Mesodermal cell (in vitro differentiated cells): ENCODE data around the gene TMEM135. TPM values are rescaled to one million over a fixed set of nuclear protein-coding genes. Genes with fewer than 3 reads are reported as not detected.
"Not testable (repeated sequence)": the region's sequence is repeated elsewhere in the genome, so short reads cannot be mapped to it uniquely, and the experiment has no call there.

ENCODE experiments used
- H3K27ac ChIP-seq: 2 replicates; pipeline ENCODE4 v1.7.0; 2013; ENCODE audit warnings: mild to moderate bottlenecking, low read depth, low read length, moderate library complexity; ENCODE audit not compliant: severe bottlenecking
- H3K36me3 ChIP-seq: 2 replicates; pipeline ENCODE4 v1.7.1; 2013; ENCODE audit warnings: mild to moderate bottlenecking, low read length, moderate library complexity; ENCODE audit not compliant: control insufficient read depth, insufficient read depth
- H3K4me1 ChIP-seq: one replicate; pipeline ENCODE4 v1.7.1; 2013; ENCODE audit warnings: mild to moderate bottlenecking, low read length; ENCODE audit not compliant: insufficient read depth, control insufficient read depth, poor library complexity, severe bottlenecking
- H3K4me3 ChIP-seq: 2 replicates; pipeline ENCODE4 v1.7.0; 2013; ENCODE audit warnings: low read length, control low read depth, mild to moderate bottlenecking; ENCODE audit not compliant: insufficient read depth, poor library complexity, severe bottlenecking; ENCODE audit errors: extremely low read depth
- H3K9me3 ChIP-seq: 2 replicates; pipeline ENCODE4 v1.7.1; 2013; ENCODE audit warnings: mild to moderate bottlenecking, low read length, moderate library complexity; ENCODE audit not compliant: control insufficient read depth
- WGBS, 2 experiments: methylation state at CpG; one replicate each; pipeline ENCODE4 v1.1.5; 2013; ENCODE audit warnings: missing lambda C conversion rate in 2 of 2; ENCODE audit not compliant: insufficient coverage in 2 of 2; 5-methylcytosine and 5-hydroxymethylcytosine counted together
- polyA plus RNA-seq, 2 experiments: library from polyadenylated mRNA; stranded (reverse); fragments of 50-300 nt; gene quantifications; one replicate each; pipeline ENCODE4 v1.2.3, GENCODE V29; 2013

The TMEM135 gene
- 49.2 TPM for polyA plus RNA-seq (2013, experiment 1 of 2)
- polyA plus RNA-seq (2013, experiment 2 of 2) = 58.8 TPM

DNA sequence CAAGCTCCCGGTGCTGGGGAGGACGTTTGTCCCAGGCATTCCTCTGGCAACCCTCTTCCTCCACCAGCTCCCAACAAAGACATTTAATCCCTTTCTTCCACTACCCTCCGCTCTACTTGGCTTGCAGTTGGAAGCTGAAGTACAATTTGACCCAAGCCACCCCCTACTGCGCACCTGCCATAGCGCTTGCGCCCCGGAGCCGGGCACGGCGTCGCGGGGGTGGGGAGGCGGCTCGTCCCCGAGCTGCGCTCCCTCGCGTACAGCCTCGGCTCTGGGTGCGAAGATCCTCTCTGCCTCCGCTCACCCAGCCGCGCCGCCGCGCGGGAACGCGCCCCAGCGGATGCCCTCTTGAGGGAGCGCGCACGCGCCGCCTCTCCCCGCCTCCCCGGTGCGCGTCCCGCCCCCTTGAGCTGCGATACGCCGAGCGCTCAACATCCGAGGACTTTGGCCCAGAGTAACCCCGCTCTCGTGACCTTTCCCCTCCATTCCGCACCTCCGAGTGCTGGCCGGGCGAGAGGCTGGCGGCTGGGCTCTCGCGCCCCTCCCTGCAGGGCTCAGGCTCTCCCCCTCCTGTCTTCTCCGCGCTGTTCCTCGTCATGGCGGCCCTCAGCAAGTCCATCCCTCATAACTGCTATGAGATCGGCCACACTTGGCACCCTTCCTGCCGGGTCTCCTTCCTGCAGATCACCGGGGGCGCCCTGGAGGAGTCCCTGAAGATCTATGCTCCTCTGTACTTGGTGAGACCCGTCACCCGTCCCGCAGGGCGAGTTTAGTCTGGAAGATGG is at the start of gene TMEM135:
Gene TMEM135 (plus strand): TSS at position 485 of the 785 bp plus-strand sequence. CDS start 112 bp downstream, at position 597.
- Histone ChIP-seq H3K9me3 (no peaks in the 10 kb centered on the region), H3K4me1 (peaks cover 8% of the 10 kb centered on the region), H3K36me3 (peaks cover 20% of the 10 kb centered on the region), H3K27ac (peak within 1 kb of the TSS; percentile 91), H3K4me3 (peak within 1 kb of the TSS; percentile 98)
- WGBS, 2 experiments = 0% methylated on average over 47 to 58 of the region's 66 CpGs

DNA sequence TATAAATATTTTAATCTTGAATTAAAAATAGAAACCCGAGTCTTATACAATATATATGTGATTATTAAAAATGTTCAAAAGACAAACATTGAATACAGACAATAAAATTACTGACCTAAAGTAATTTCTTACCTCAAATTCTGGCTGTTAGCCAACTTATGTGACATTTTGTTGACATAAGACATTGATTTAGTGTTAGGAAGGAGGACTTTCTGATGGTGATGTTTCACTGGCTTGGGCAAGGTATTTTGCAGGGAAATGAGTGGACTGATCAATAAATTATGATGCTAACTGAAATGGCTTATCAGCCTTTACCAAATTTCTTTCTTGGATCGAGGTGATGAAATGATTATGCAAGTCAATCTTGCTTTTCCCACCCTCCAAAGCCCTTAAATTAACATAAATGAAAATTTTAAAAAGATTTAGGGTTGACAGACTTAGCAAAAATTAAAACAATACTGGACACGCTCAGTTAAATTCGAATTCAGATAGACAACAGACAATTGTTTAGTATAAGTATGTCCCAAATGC is 49.3 kb upstream of the TMEM135 start:
- H3K4me3 ChIP-seq = no peak overlapping the region
- whole genome bisulfite sequencing, 2 experiments = no CpG with 5 or more reads among the region's 4 CpGs
- H3K27ac ChIP-seq = no peak overlapping the region
- peaks cover 35% of the 10 kb centered on the region for H3K4me1 ChIP-seq
- H3K9me3 ChIP-seq = no peaks in the 10 kb centered on the region
- H3K36me3 ChIP-seq = no peaks in the 10 kb centered on the region

DNA sequence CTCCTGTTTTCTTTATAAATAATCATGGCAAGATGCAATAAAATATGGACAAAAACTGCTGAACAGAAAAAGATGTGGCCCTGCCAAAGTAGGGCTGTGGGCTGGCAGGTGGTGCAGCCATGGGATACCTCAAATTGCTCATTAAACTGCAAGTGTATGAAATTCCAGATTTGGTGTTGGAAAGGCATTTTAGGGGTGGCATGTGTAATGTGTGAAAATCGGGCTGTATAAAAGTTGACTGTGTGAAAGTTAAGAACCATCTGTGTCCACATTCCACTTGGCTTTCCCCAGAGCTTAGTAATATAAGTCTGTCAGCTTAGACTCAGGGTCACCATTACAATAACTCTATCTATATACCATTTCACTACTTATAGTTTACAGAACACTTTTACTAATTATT is 47.7 kb upstream of the TMEM135 start:
- no peaks in the 10 kb centered on the region for H3K36me3 ChIP-seq
- no peaks in the 10 kb centered on the region for H3K9me3 ChIP-seq
- peak overlapping the region; percentile 80 for H3K27ac ChIP-seq
- peaks cover 37% of the 10 kb centered on the region for H3K4me1 ChIP-seq
- no CpG with 5 or more reads among the region's 1 CpG for WGBS, 2 experiments
- H3K4me3 ChIP-seq = no peak overlapping the region

DNA sequence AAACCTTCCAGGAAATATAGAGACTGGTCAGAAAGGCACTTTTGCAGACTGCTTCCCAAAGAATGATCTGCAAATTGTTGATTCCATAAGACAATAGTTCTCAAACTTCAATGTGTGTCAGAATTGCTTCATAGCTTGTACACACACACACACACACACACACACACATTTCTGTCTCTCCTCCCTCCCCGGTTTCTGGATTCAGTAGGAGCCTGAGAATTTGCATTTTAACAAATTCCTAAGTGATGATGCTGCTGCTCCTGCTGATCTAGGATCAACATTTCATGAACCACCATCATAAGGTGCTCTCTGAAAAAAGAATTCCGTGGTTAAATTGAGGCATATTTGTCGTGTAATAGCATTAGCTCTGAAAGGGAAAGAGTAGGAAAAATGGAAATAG is 47.2 kb upstream of the TMEM135 start:
- no peaks in the 10 kb centered on the region for H3K9me3 ChIP-seq
- peaks cover 37% of the 10 kb centered on the region for H3K4me1 ChIP-seq
- H3K4me3 ChIP-seq = no peak overlapping the region
- WGBS, 2 experiments = 0% methylated on average over 2 of the region's 3 CpGs; no CpG with 5 or more reads in 1 of the 2 experiments
- H3K27ac ChIP-seq = peak overlapping the region; percentile 80
- H3K36me3 ChIP-seq = no peaks in the 10 kb centered on the region

DNA sequence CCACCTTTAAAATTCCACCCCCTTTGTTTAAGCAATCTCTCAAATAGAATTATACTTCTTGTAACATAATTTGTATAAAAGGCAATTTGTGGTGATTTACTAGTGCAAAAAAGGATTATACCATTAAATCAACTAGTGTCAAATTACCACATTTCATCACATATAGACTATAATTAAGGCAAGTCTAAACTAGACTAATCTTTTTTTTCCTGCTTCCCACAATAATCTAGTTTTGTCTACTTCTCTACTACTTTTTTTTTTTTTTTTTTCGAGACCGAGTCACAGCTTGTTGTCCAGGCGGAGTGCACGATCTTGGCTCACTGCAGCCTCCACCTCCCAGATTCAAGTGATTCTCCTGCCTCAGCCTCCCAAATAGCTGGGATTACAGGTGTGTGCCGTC is 46.4 kb upstream of the TMEM135 start:
- peaks cover 37% of the 10 kb centered on the region for H3K4me1 ChIP-seq
- H3K27ac ChIP-seq = peak overlapping the region; percentile 80
- H3K4me3 ChIP-seq = no peak overlapping the region
- WGBS, 2 experiments = no CpG with 5 or more reads among the region's 5 CpGs
- H3K36me3 ChIP-seq = no peaks in the 10 kb centered on the region
- no peaks in the 10 kb centered on the region for H3K9me3 ChIP-seq

DNA sequence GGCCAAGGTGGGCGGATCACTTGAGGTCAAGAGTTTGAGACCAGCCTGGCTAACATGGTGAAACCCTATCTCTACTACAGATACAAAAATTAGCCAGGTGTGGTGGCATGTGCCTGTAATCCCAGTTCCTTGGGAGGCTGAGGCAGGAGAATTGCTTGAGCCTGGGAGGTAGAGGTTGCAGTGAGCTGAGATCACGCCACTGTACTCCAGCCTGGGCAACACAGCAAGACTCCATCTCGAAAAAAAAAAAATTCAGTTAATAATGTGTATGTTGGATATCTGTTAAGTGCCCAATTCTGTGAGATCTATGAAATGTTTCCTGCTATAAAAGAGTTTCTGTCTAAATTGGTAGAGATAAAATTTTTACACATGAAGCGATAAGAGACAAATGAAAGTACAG is 45.4 kb upstream of the TMEM135 start:
- not testable (repeated sequence) for H3K9me3 ChIP-seq, H3K36me3 ChIP-seq, H3K4me3 ChIP-seq
- 92 to 100% methylated on average over 2 to 3 of the region's 4 CpGs for WGBS, 2 experiments
- H3K27ac ChIP-seq = peak overlapping the region; percentile 74
- peaks cover 44% of the 10 kb centered on the region for H3K4me1 ChIP-seq

DNA sequence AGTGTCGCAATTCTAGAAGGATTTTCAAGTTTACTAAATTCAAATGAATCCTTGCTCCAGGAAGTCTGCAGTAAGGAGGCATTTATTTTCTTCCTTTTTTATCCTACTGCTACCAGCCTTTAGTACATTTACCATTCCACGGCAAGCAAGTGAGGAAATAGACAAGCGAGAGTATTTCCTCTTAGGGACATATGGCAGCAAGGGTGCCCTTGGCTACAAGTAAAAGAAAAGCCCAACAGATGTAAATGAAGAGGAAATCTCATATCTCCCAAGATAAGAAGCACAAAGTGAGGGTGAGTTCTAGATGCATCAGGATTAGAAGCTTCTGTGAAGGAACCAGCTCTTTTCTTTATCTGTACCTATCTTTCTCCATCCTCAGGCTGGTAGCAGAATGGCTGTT is 44.7 kb upstream of the TMEM135 start:
- WGBS, 2 experiments = 75 to 100% methylated on average over 1 of the region's 3 CpGs
- Histone ChIP-seq H3K4me1 (peaks cover 47% of the 10 kb centered on the region), H3K36me3 (no peaks in the 10 kb centered on the region), H3K4me3 (no peak overlapping the region), H3K9me3 (no peaks in the 10 kb centered on the region), H3K27ac (peak overlapping the region; percentile 74)

DNA sequence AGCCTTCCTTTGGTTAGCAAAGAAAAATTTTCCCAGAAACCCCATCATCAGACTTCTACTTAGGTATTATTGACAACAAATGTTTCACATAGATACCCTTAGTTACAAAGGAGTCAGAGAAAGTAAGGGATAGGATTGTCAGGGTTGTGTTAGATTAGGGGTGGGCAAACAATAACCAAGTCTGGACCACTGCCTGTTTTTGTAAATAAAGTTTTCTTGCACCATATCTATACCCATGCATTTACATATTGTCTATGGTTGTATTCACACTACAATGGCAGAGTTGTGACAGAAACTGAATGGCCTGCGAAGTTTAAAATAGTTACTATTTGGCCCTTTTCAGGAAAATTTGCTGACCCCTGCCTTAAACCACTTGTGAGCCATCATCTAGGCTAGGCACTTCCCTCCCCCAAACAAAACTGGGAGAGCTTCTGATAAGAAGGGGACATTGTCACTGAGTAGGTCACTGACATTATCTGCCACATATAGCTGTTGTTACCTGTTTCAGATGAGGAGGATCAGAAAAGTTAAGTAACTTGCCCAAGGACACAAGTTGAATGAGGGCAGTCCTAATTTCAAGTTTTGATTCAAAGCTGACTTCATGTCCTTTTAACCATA is 40.7 kb upstream of the TMEM135 start:
- Histone ChIP-seq H3K9me3 (no peaks in the 10 kb centered on the region), H3K4me3 (no peak overlapping the region), H3K36me3 (no peaks in the 10 kb centered on the region), H3K27ac (no peak overlapping the region), H3K4me1 (peaks cover 42% of the 10 kb centered on the region)
- no CpG with 5 or more reads among the region's 1 CpG for WGBS, 2 experiments

DNA sequence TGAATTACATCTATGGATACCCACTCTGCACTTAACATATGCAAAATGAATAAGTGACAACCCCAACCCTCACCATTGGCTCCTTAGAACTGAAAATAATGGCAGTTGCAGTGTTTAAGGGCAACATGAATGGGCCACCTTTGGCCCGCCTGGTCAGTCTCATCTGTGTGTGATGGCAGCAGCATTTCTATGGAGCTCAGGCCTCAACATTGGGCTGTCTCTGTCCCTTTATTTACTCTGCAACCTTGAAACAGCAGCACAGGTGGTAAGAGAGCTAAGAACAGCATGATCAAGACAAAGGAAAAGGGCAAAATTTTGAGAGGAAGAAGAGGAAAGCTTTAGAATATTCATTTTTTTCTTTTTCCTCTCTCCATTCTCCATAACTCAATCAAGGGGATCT is 38.3 kb upstream of the TMEM135 start:
- H3K36me3 ChIP-seq = no peaks in the 10 kb centered on the region
- no peak overlapping the region for H3K4me3 ChIP-seq
- WGBS, 2 experiments = 83% methylated on average over 1 of the region's 1 CpG; no CpG with 5 or more reads in 1 of the 2 experiments
- peak overlapping the region; percentile 94 for H3K27ac ChIP-seq
- H3K9me3 ChIP-seq = no peaks in the 10 kb centered on the region
- H3K4me1 ChIP-seq = peaks cover 32% of the 10 kb centered on the region

DNA sequence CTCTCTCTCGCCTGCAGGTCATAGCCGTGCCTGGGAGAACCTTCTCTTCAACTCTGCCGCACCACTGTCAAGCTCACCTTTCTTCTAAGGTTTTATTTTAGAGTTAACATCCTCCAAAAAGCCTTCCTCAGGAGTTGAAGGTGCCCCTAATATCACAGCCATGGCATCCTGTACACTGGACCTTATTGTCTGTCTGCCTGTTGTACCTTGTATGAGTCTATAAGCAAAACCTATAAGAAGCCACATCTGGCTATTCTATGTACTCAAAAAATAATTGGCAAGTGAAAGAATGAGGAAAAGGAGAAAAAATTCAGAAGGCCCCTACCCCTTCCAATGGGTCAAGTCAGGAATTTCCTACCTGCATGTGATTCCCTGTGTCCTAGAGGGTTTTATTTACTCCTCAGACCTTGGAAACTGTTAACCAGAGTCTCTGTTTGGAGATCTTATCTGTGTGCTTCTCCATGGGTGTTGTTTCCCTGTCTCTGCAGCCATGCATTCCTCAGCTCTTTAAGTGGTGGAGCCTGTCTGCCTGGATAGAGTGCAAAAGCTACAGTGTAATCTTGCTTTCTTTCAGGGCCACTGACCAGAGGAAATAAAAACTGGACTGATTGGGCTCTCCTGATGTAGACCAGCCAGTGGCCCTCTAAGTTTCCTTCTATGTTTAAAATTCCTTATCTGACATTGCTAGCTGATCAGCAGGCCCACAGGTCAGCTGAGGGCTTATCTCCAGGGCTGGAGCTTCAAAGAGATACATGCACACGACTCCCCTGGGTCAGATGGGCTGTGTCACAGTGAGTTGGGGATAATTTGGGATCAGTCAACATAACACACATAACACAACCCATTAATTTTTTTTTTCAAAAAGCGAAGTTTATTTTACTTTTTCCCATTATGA is 37.6 kb upstream of the TMEM135 start:
- Histone ChIP-seq H3K4me3 (no peak overlapping the region), H3K9me3 (no peaks in the 10 kb centered on the region), H3K4me1 (peaks cover 32% of the 10 kb centered on the region), H3K36me3 (no peaks in the 10 kb centered on the region), H3K27ac (peak overlapping the region; percentile 94)
- no CpG with 5 or more reads among the region's 5 CpGs for WGBS, 2 experiments
